DOHH2 (cell line): ENCODE data around the gene BPIFA1.

Experiments
- EZH2phosphoT487 ChIP-seq: fragments of 200-600 bp; sonication (generic); IDR thresholded peaks from 2 replicates; pipeline ENCODE4 v1.6.1; 2017; ENCODE audit warnings: borderline replicate concordance, mild to moderate bottlenecking, antibody characterized with exemption, low read length, moderate library complexity, mixed read lengths
- TF ChIP-seq, protein P1 (sequence below): fragments of 200-600 bp; sonication (generic); IDR thresholded peaks from one replicate; pipeline ENCODE4 v1.5.1; 2014; ENCODE audit warnings: antibody characterized with exemption, mild to moderate bottlenecking, low read depth, low read length; ENCODE audit not compliant: poor library complexity, severe bottlenecking

DNA sequence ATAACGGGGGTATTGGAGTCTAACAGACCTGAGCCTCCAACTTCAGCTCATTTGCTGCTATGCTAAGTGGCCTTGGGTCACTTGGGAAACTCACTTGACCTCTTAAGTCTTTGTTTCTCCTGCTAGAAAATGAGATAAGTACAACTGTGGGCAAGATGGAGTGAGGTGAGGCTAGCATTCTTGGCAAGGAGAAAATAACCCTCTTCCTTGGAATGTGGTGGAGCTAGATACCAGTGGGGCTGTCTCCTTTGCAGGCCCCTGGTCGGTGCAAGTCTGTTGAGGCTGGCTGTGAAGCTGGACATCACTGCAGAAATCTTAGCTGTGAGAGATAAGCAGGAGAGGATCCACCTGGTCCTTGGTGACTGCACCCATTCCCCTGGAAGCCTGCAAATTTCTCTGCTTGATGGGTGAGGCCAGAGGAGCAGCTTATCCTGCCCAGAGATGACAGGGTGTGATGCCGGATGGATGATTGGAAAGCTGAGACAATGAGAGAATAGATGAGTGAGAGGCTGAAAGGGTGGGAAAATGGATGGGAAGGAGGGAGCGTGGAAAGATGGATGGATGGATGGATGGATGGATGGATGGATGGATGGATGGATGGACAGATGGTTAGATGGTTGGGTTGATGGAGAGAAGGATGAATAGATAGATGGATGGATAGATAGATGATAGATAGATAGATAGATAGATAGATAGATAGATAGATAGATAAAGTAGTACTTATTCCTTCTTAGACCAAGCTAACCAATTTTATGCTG is 4.4 kb downstream of the BPIFA1 start:
- TF ChIP-seq, protein P1, sequence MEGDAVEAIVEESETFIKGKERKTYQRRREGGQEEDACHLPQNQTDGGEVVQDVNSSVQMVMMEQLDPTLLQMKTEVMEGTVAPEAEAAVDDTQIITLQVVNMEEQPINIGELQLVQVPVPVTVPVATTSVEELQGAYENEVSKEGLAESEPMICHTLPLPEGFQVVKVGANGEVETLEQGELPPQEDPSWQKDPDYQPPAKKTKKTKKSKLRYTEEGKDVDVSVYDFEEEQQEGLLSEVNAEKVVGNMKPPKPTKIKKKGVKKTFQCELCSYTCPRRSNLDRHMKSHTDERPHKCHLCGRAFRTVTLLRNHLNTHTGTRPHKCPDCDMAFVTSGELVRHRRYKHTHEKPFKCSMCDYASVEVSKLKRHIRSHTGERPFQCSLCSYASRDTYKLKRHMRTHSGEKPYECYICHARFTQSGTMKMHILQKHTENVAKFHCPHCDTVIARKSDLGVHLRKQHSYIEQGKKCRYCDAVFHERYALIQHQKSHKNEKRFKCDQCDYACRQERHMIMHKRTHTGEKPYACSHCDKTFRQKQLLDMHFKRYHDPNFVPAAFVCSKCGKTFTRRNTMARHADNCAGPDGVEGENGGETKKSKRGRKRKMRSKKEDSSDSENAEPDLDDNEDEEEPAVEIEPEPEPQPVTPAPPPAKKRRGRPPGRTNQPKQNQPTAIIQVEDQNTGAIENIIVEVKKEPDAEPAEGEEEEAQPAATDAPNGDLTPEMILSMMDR: no peak
- TF ChIP-seq EZH2phosphoT487: no peak
